Hepatocyte (in vitro differentiated cells): ENCODE data around the gene EPHB6. TPM values are rescaled to one million over a fixed set of nuclear protein-coding genes. Genes with fewer than 3 reads are reported as not detected.

Source experiments
- DNase-seq: peaks from one replicate; pipeline ENCODE4 v3.0.0-alpha.2; 2016; ENCODE audit warnings: low spot score
- H2AFZ ChIP-seq: fragments of 200-600 bp; sonication (generic); 2 replicates; pipeline ENCODE4 v1.6.0; 2016; ENCODE audit warnings: antibody characterized with exemption, mild to moderate bottlenecking
- H3K27ac ChIP-seq: fragments of 200-600 bp; sonication (generic); 2 replicates; pipeline ENCODE4 v1.5.1; 2016; ENCODE audit warnings: mild to moderate bottlenecking
- H3K27me3 ChIP-seq: fragments of 200-600 bp; sonication (generic); 2 replicates; pipeline ENCODE4 v1.6.1; 2016
- H3K36me3 ChIP-seq: fragments of 200-600 bp; sonication (generic); replicated peaks from 2 replicates; pipeline ENCODE4 v1.5.1; 2016; ENCODE audit warnings: low read depth; ENCODE audit not compliant: insufficient read depth
- H3K4me1 ChIP-seq: fragments of 200-600 bp; sonication (generic); 2 replicates; pipeline ENCODE4 v1.5.1; 2016; ENCODE audit warnings: mild to moderate bottlenecking, moderate library complexity; ENCODE audit not compliant: insufficient read depth
- H3K4me2 ChIP-seq: fragments of 200-600 bp; sonication (generic); 2 replicates; pipeline ENCODE4 v1.6.0; 2016
- H3K4me3 ChIP-seq: fragments of 200-600 bp; sonication (generic); 2 replicates; pipeline ENCODE4 v1.5.1; 2016; ENCODE audit warnings: mild to moderate bottlenecking
- H3K79me2 ChIP-seq: fragments of 200-600 bp; sonication (generic); 2 replicates; pipeline ENCODE4 v1.6.0; 2017; ENCODE audit warnings: mild to moderate bottlenecking
- H3K9me2 ChIP-seq: fragments of 200-600 bp; sonication (generic); replicated peaks from 2 replicates; pipeline ENCODE4 v1.6.0; 2017; ENCODE audit warnings: mild to moderate bottlenecking; ENCODE audit not compliant: insufficient read depth
- H3K9me3 ChIP-seq: fragments of 200-600 bp; sonication (generic); 2 replicates; pipeline ENCODE4 v1.5.1; 2016; ENCODE audit warnings: low read depth, mild to moderate bottlenecking
- H4K20me1 ChIP-seq: fragments of 200-600 bp; sonication (generic); 2 replicates; pipeline ENCODE4 v1.6.0; 2016; ENCODE audit warnings: mild to moderate bottlenecking; ENCODE audit not compliant: insufficient read depth, poor library complexity, severe bottlenecking
- EZH2 ChIP-seq: fragments of 200-600 bp; sonication (generic); IDR thresholded peaks from 2 replicates; pipeline ENCODE4 v1.6.1; 2016; ENCODE audit warnings: antibody characterized with exemption, mild to moderate bottlenecking, borderline replicate concordance
- EZH2phosphoT487 ChIP-seq: fragments of 200-600 bp; sonication (generic); IDR thresholded peaks from one replicate; pipeline ENCODE4 v1.6.1; 2018; ENCODE audit warnings: antibody characterized with exemption, mild to moderate bottlenecking, low read depth, moderate library complexity; ENCODE audit not compliant: unreplicated experiment, severe bottlenecking
- WGBS: methylation state at CpG from one replicate; pipeline ENCODE4 v1.1.6; 2016; ENCODE audit warnings: low lambda C conversion rate; ENCODE audit errors: missing lambda C conversion rate; 5-methylcytosine and 5-hydroxymethylcytosine counted together
- polyA plus RNA-seq: library from polyadenylated mRNA; unstranded; fragments of >200 nt; fragmentation: Nextera tagmentation; extraction: Ambion mirVana; gene quantifications from 2 replicates; pipeline ENCODE4 v1.2.1, GENCODE V29; 2016
- total RNA-seq: library from RNA; depleted of rRNA; stranded (reverse); fragments of >200 nt; gene quantifications from 2 replicates; pipeline ENCODE4 v1.2.3, GENCODE V29; 2014
- TF ChIP-seq, protein P1 (sequence below): fragments of 200-600 bp; sonication (generic); IDR thresholded peaks from 2 replicates; pipeline ENCODE4 v1.5.1; 2016; ENCODE audit warnings: antibody characterized with exemption, mild to moderate bottlenecking; ENCODE audit not compliant: poor library complexity

The EPHB6 gene
- total and polyA plus RNA-seq, 2 experiments from 2014 or later: 14.8 to 29.6 TPM

DNA sequence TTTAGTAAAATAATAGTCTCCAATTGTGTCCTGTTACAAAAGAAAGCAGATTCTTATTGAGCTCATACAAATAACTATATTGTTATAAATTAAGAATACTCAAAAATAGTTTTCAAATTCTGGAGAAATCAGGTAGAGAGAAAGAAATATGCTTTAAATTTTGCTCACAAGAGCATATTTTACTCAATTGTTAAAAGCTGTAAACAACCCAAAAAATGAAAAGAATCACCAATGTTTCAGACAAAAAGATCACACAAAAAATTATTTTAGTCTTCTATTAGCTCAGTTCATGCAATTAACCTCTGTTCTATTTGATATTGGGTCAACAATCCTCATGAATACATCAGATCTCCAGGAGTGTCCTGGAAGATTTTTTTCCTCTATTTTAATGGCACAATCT is 49.3 kb downstream of the EPHB6 start:
- Histone ChIP-seq H3K79me2 (no peaks in the 10 kb centered on the region), H3K4me3 (no peak overlapping the region), H3K9me3 (peaks cover 9% of the 10 kb centered on the region), H3K9me2 (no peaks in the 10 kb centered on the region), H3K36me3 (no peaks in the 10 kb centered on the region), H3K4me1 (no peaks in the 10 kb centered on the region), H2AFZ (no peak overlapping the region), H4K20me1 (no peaks in the 10 kb centered on the region), H3K27me3 (no peaks in the 10 kb centered on the region), H3K4me2 (no peak overlapping the region), H3K27ac (no peak overlapping the region)
- TF ChIP-seq EZH2phosphoT487 (no peak), EZH2 (no peak)
- TF ChIP-seq, protein P1, sequence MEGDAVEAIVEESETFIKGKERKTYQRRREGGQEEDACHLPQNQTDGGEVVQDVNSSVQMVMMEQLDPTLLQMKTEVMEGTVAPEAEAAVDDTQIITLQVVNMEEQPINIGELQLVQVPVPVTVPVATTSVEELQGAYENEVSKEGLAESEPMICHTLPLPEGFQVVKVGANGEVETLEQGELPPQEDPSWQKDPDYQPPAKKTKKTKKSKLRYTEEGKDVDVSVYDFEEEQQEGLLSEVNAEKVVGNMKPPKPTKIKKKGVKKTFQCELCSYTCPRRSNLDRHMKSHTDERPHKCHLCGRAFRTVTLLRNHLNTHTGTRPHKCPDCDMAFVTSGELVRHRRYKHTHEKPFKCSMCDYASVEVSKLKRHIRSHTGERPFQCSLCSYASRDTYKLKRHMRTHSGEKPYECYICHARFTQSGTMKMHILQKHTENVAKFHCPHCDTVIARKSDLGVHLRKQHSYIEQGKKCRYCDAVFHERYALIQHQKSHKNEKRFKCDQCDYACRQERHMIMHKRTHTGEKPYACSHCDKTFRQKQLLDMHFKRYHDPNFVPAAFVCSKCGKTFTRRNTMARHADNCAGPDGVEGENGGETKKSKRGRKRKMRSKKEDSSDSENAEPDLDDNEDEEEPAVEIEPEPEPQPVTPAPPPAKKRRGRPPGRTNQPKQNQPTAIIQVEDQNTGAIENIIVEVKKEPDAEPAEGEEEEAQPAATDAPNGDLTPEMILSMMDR: no peak
- no peak for DNase-seq

DNA sequence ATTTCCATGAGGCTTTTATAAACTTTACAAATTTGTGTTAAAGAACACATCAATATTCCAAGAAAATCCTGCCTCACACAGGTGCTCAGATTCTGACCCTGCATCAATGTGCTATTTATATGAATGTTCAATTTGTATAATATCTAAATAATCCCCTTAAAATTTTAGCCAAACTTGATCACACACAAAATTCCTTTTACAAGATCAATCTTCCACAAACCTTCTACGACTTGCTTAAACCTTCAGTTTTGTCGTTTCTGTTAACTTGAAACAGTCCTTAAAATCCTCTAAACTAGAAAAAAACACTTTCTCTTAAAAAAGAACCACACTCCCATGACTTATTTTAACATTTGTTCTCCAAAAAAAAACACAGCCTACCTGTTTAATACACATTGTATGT is 50.9 kb downstream of the EPHB6 start:
- H3K27me3 ChIP-seq: no peaks in the 10 kb centered on the region
- no peak overlapping the region for H3K27ac ChIP-seq
- no peaks in the 10 kb centered on the region for H3K9me2 ChIP-seq
- H4K20me1 ChIP-seq: no peaks in the 10 kb centered on the region
- DNase-seq: no peak
- H3K4me1 ChIP-seq: peaks cover under 1% of the 10 kb centered on the region
- no peak overlapping the region for H3K4me3 ChIP-seq
- no peak overlapping the region for H3K4me2 ChIP-seq
- no peaks in the 10 kb centered on the region for H3K36me3 ChIP-seq
- no peaks in the 10 kb centered on the region for H3K79me2 ChIP-seq
- H3K9me3 ChIP-seq: peaks cover 9% of the 10 kb centered on the region
- TF ChIP-seq, protein P1: no peak
- TF ChIP-seq EZH2phosphoT487 (no peak), EZH2 (no peak)
- H2AFZ ChIP-seq: no peak overlapping the region
- 77% methylated on average over 2 of the region's 2 CpGs for WGBS

DNA sequence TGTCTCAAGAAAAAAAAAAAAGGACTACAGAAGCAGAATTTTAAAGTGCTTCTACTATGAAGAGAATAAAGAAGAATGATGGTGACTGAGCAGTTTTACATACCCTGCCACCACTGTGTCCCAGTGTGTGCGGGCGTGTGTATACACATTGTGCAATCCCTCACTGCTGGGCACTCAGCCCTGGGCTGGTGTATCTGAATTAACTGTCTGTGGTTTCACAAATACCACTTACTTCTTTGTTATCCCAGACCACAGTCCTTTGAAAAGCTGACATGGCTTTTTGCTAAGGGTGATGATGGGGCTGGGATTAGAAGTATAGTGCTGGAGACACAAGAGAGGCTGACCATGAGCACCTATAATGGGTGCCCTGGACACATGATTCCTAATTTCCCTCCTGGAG is 51.8 kb downstream of the EPHB6 start:
- 90% methylated on average over 2 of the region's 2 CpGs for WGBS
- Histone ChIP-seq H3K36me3 (no peaks in the 10 kb centered on the region), H2AFZ (no peak overlapping the region), H3K79me2 (no peaks in the 10 kb centered on the region), H3K27me3 (no peaks in the 10 kb centered on the region), H3K4me1 (peaks cover 5% of the 10 kb centered on the region), H3K9me3 (peaks cover 9% of the 10 kb centered on the region), H3K4me3 (no peak overlapping the region), H4K20me1 (no peaks in the 10 kb centered on the region), H3K27ac (no peak overlapping the region), H3K9me2 (no peaks in the 10 kb centered on the region), H3K4me2 (no peak overlapping the region)
- no peak for DNase-seq
- TF ChIP-seq, protein P1: no peak
- TF ChIP-seq EZH2 (no peak), EZH2phosphoT487 (no peak)

DNA sequence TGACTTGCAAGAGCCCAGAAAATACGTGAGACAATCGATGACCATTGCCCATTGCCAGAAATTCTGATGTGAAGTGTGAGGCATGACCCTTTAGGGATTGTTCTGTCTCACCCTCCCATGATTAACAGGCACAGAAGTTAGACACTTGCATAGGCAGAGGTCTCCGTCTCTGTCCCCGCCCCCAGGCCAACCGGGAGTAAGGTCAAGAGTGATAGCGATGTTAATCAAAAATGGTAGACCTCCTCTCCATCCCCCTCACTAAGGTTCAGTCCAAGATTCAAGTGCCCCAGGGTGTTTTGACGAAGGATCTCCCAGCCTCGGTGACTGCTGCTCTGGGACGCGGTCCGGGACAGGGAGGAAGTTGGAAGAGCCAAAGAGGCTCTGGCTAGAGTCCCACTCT is 53.4 kb downstream of the EPHB6 start:
- peaks cover 9% of the 10 kb centered on the region for H3K9me3 ChIP-seq
- no peak overlapping the region for H3K4me3 ChIP-seq
- H3K79me2 ChIP-seq: no peaks in the 10 kb centered on the region
- no peak for TF ChIP-seq EZH2
- TF ChIP-seq, protein P1: no peak
- no peak for TF ChIP-seq EZH2phosphoT487
- H3K4me1 ChIP-seq: peaks cover 5% of the 10 kb centered on the region
- no peak overlapping the region for H2AFZ ChIP-seq
- no peaks in the 10 kb centered on the region for H4K20me1 ChIP-seq
- 92% methylated on average over 11 of the region's 11 CpGs for WGBS
- H3K36me3 ChIP-seq: no peaks in the 10 kb centered on the region
- no peaks in the 10 kb centered on the region for H3K9me2 ChIP-seq
- no peaks in the 10 kb centered on the region for H3K27me3 ChIP-seq
- no peak overlapping the region for H3K4me2 ChIP-seq
- H3K27ac ChIP-seq: peak overlapping the region; percentile 59
- no peak for DNase-seq
